Effector memory CD8-positive, alpha-beta T cell (primary cell): ENCODE measurements around the gene REPIN1.

Experiments used
- ATAC-seq: fragments of 150-1000 bp; cut with Tn5 transposase; replicated peaks from 2 replicates; pipeline ENCODE4 v1.10.0; 2021; ENCODE audit warnings: mild to moderate bottlenecking, moderate library complexity
- DNase-seq, 3 experiments: peaks; one replicate each; pipeline ENCODE4 v3.0.0; 2021
- H3K27ac Mint-ChIP-seq, 2 donors: one replicate each; pipeline ENCODE4 v1.8.0; 2022; ENCODE audit warnings: mild to moderate bottlenecking in 2 of 2, mixed read lengths in 2 of 2, moderate library complexity in 2 of 2
- H3K27me3 Mint-ChIP-seq, 2 donors: one replicate each; pipeline ENCODE4 v1.8.0; 2022; ENCODE audit warnings: mixed read lengths in 2 of 2
- H3K36me3 Mint-ChIP-seq: one replicate; pipeline ENCODE4 v1.8.0; 2022; ENCODE audit warnings: mild to moderate bottlenecking, moderate library complexity, mixed read lengths; ENCODE audit not compliant: insufficient read depth
- H3K4me1 Mint-ChIP-seq, 2 donors: one replicate each; pipeline ENCODE4 v1.8.0; 2022; ENCODE audit warnings: low read depth in 2 of 2, mixed read lengths in 2 of 2
- H3K4me3 Mint-ChIP-seq, 2 donors: one replicate each; pipeline ENCODE4 v1.8.0; 2022; ENCODE audit warnings: mild to moderate bottlenecking in 2 of 2, mixed read lengths in 2 of 2, moderate library complexity in 2 of 2
- H3K9me3 Mint-ChIP-seq, 2 donors: one replicate each; pipeline ENCODE4 v1.8.0; 2022; ENCODE audit warnings: mixed read lengths in 2 of 2

Gene REPIN1

DNA sequence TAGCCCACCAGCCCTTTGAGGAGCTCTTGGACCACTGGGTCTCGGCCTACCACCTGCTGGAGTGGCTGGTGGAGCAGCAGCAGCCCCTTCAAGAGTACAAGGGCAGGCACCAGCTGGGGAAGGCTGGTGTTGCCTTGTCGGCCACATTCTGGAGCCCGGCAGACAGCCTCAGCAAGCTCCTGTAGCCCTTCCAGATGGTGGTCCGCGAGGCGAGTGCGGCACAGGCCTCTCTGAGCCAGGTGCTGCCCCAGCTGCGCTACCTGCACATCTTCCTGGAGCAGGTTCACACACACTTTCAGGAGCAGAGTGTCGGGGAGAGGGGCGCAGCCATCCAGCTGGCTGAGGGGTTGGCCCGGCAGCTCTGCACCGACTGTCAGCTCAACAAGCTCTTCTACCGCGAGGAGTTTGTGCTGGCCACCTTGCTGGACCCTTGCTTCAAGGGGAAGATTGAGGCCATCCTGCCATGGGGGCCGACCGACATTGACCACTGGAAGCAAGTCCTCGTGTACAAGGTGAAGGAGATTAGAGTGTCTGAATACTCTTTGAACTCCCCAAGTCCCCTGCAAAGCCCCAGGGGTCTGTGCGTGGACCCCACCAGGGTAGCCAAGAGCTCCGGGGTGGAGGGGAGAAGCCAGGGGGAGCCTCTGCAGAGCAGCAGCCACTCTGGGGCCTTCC lies 38.3 kb upstream of the REPIN1 start:
- no peak overlapping the region for H3K27ac Mint-ChIP-seq
- DNase-seq, result no peak
- peaks cover 4% of the 10 kb centered on the region for H3K36me3 Mint-ChIP-seq

DNA sequence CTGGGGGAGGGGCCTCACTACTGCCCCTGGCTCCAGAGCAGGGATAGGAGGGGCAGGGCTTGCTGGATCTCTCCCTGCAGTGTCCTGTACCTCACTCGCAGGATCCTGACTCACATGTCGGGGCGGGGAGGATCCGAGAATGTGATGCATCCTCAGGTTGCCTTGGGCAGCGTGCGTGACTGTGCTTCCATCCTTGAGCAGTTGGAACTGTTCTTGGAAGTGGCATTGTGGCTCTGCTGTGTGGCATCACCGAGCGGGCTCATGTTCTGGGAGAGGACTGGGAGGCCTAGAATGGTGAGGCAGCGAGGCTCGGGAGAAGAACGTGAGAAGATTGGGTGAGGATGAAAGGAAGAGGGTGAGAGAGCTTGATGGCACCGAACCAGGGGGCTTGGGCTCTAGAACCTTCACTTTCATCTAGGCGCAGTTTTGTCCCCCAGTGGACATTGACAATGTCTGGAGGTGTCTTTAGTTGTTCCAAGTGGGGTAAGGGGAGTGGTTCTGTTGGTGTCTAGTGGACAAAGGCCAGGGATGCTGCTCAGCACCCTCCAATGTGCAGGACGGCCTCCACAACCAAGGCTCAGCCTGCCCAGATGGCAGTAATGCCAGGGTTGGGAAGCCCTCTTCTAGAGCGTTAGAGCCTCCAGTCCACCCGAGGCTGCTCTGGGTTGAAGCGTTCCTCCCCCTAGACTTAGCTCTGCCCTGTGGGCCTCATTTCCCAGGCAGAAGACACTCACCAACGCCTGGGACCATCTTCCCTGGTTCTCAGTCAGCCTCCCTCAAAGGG lies 35.6 kb upstream of the REPIN1 start:
- no peak for ATAC-seq
- H3K9me3 Mint-ChIP-seq, result no peaks in the 10 kb centered on the region

More for the DNA sequence above, 38.3 kb upstream of the REPIN1 start:
- Mint-ChIP-seq H3K4me3 (no peak overlapping the region), H3K9me3 (no peaks in the 10 kb centered on the region), H3K4me1 (peaks cover 3 to 14% of the 10 kb centered on the region in 2 donors), H3K27me3 (no peaks in the 10 kb centered on the region)
- no peak for ATAC-seq

DNA sequence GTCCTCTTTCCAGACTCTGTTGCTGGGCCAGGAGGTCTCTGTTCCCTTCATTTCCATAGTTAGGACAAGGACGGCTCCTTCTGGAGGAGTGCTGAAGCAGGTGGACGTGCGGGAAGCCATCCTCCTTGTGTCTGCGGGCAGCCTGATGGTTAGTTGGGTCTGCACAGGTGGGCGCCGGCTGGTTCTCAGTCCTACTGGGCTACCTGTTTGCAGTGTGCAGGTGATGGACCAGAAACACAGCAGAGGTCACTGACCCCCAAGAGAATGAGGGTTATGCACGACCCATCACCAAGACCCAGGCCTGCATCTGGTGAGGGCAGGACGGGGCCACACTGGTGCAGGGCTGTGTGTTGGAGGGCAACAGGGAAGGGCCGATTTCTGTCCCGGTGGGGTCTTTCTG lies 35.0 kb upstream of the REPIN1 start:
- ATAC-seq (no peak), DNase-seq (no peak)
- Mint-ChIP-seq H3K27ac (peak overlapping the region in 1 of 2 donors; percentile 17), H3K27me3 (peaks cover 0 to 7% of the 10 kb centered on the region in 2 donors), H3K4me1 (peaks cover 0 to 5% of the 10 kb centered on the region in 2 donors), H3K36me3 (no peaks in the 10 kb centered on the region), H3K9me3 (no peaks in the 10 kb centered on the region), H3K4me3 (no peak overlapping the region)

More for the DNA sequence above, 35.6 kb upstream of the REPIN1 start:
- H3K4me3 Mint-ChIP-seq, result no peak overlapping the region
- no peaks in the 10 kb centered on the region for H3K36me3 Mint-ChIP-seq
- DNase-seq, result no peak
- H3K27me3 Mint-ChIP-seq, result peaks cover 0 to 6% of the 10 kb centered on the region in 2 donors
- H3K27ac Mint-ChIP-seq, result peak overlapping the region in 1 of 2 donors; percentile 36
- H3K4me1 Mint-ChIP-seq, result peaks cover 0 to 5% of the 10 kb centered on the region in 2 donors

DNA sequence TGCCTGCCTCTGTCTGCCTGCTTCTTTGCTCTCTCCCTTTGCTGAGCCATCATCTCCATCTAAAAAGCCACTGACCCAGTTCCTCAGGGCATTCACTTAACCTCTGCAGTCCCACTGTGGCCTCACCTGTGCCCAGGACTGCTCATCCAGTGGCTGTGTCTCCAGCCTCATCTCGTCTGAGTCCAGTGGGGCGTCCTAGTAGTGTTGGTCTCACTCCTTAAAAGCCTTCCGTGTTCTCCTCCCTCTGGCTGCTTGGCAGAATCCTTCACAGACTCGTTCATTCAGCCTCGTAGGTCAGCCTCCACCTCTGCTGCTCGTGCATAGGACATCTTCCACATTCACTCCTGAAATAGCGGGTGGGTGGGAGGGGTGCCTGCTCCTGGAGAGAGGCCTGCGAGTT lies 34.5 kb upstream of the REPIN1 start:
- Mint-ChIP-seq H3K36me3 (no peaks in the 10 kb centered on the region), H3K27ac (peak overlapping the region in 1 of 2 donors; percentile 17), H3K4me1 (peaks cover 0 to 4% of the 10 kb centered on the region in 2 donors), H3K9me3 (no peaks in the 10 kb centered on the region), H3K27me3 (peaks cover 0 to 7% of the 10 kb centered on the region in 2 donors), H3K4me3 (no peak overlapping the region)
- no peak for DNase-seq
- ATAC-seq, result no peak

DNA sequence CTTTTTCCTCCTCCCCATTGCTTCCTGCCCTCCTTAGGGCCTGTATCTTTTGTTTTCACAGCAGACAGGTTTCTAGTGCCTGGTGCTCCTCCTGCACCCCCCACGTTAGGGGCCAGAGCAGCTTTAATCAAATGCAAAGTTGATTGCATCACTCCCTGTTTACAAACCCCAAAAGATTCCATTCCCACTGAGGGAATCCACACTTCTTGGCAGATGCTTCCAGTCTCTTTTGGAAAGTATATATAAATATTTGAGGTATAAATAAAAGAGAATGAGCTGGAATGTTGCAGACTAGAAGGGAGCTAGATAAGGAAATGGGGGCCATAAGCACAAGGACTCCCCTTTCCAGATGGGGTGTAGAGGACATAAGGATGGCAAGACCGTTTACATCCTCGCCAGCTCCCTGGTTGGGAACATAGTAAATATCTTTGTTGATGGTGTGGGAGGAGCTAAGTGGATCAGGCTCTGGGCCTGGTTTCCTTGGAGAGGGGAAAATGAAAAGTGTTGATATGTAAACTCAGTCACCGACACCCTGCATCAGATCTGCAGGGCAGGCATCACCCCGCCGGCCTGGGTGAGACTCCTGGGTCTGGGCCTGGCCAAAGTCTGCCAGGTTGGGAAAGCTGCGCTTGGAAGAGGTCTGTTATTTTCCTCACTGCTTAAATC lies 33.4 kb upstream of the REPIN1 start:
- ATAC-seq (no peak), DNase-seq (no peak)
- H3K27ac Mint-ChIP-seq, result peak overlapping the region in 1 of 2 donors; percentile 56
- peaks cover 3 to 5% of the 10 kb centered on the region in 2 donors for H3K4me1 Mint-ChIP-seq
- no peaks in the 10 kb centered on the region for H3K9me3 Mint-ChIP-seq
- peaks cover 0 to 16% of the 10 kb centered on the region in 2 donors for H3K27me3 Mint-ChIP-seq
- H3K36me3 Mint-ChIP-seq, result no peaks in the 10 kb centered on the region
- H3K4me3 Mint-ChIP-seq, result no peak overlapping the region

DNA sequence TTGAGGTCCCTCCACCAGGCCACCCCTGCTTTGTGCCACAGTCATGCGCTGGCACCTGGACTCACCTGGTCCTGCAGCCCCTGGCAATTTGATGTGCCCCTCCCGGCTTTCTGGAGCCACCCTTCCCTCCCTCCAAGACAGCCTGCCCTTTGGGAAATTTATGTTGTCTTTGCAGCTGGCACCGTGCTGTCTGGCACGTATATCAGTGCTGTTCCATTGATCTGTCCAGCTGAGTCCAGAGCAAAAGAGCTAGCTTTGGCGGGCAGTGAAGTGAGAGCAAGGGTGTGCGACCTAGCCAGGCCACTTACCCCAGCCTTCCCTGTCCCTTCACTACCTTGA lies 32.9 kb upstream of the REPIN1 start:
- ATAC-seq (no peak), DNase-seq (no peak)
- Mint-ChIP-seq H3K4me1 (peaks cover 3 to 6% of the 10 kb centered on the region in 2 donors), H3K27me3 (peaks cover 0 to 21% of the 10 kb centered on the region in 2 donors), H3K4me3 (no peak overlapping the region), H3K27ac (no peak overlapping the region), H3K9me3 (no peaks in the 10 kb centered on the region), H3K36me3 (no peaks in the 10 kb centered on the region)

DNA sequence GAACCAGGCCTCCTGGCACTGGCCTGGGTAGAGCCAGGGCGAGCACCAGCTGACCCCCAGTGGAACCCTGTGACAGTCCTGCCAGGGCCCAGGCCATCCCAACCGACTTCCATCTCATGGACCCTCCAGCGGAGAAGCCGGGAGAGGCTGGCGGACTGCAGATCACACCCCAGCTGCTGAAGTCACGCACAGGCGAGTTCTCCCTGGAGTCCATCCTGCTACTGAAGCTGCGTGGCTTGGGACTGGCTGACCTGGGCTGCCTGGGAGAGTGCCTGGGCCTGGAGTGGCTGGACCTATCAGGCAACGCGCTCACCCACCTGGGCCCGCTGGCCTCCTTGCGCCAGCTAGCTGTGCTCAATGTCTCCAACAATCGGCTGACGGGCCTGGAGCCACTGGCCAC lies 31.9 kb upstream of the REPIN1 start:
- Mint-ChIP-seq H3K27ac (no peak overlapping the region), H3K27me3 (peaks cover 0 to 31% of the 10 kb centered on the region in 2 donors), H3K4me3 (no peak overlapping the region), H3K4me1 (peaks cover 3 to 7% of the 10 kb centered on the region in 2 donors), H3K9me3 (no peaks in the 10 kb centered on the region), H3K36me3 (no peaks in the 10 kb centered on the region)
- no peak for DNase-seq
- ATAC-seq, result no peak

DNA sequence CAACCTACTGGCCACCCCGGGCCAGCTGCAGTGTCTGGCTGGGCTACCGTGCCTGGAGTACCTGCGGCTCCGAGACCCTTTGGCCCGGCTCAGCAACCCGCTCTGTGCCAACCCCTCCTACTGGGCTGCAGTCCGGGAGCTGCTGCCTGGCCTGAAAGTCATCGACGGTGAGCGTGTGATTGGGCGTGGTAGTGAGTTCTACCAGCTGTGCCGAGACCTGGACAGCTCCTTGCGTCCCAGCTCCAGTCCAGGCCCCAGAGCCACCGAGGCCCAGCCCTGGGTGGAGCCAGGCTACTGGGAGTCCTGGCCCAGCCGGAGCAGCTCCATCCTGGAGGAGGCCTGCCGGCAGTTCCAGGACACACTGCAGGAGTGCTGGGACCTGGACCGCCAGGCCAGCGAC lies 31.4 kb upstream of the REPIN1 start:
- ATAC-seq (no peak), DNase-seq (no peak)
- Mint-ChIP-seq H3K9me3 (no peaks in the 10 kb centered on the region), H3K36me3 (no peaks in the 10 kb centered on the region), H3K4me3 (no peak overlapping the region), H3K27me3 (peaks cover 0 to 36% of the 10 kb centered on the region in 2 donors), H3K4me1 (peaks cover 3 to 7% of the 10 kb centered on the region in 2 donors), H3K27ac (no peak overlapping the region)

DNA sequence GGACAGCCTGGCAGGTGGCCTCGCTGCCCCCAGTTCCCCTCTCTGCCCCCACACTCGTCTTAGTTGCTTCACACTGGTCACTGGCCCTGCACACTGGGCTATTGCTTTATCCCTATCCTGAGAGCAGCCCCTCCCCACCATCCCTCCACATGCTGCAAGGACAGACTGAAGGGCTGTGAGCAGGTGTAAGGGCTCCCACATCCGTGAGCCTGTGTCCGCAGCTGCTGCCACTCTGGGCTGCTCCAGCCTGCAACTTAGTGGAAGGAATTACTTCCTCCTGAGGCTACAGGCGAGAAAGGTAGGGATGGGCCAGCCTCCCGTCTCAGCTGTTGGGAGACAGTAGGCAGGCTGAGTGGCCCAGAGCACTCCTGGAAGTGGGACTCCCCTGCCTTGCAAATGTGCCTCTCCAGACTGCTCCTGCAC lies 31.0 kb upstream of the REPIN1 start:
- Mint-ChIP-seq H3K9me3 (no peaks in the 10 kb centered on the region), H3K27me3 (peaks cover 0 to 41% of the 10 kb centered on the region in 2 donors), H3K27ac (peak overlapping the region in 1 of 2 donors; percentile 72), H3K4me1 (peaks cover 3 to 7% of the 10 kb centered on the region in 2 donors), H3K36me3 (no peaks in the 10 kb centered on the region), H3K4me3 (no peak overlapping the region)
- no peak for ATAC-seq
- DNase-seq, result no peak

DNA sequence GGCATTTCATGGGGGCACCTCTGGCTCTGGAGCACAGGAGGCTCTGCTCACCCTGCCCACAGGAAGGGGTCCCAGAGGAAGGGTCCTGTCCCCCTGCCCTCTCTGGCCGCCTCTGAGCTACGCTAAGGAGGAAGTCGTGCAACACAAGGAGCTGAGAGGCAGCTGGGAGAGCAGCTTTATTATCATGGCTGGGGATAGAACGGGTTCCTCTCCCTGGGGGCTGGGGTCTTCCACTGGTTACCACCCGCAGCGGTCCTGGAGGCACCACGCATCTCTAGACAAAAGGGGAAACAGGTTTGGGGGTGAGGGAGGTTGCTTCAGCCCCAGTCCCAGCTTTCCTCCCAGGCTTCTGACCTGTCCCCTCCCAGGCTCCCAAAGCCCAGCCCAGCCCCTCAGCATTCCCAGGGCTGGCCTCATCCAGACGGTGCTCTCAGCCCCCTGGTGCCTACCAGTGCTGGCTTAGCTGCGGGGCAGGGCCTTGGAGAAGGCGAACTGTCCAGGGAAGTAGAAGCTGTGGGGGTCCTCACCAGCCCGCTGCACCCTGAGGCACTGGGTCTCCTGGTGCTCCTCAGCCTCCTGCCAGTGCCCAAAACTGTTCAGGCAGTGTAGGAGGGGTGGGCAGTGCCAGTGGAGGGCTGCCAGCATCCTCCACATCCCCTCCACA lies 30.3 kb upstream of the REPIN1 start:
- Mint-ChIP-seq H3K36me3 (no peaks in the 10 kb centered on the region), H3K27ac (peak overlapping the region in 1 of 2 donors; percentile 72), H3K4me1 (peaks cover 3 to 7% of the 10 kb centered on the region in 2 donors), H3K9me3 (no peaks in the 10 kb centered on the region), H3K27me3 (peaks cover 3 to 47% of the 10 kb centered on the region in 2 donors), H3K4me3 (no peak overlapping the region)
- DNase-seq, result no peak
- ATAC-seq, result no peak

DNA sequence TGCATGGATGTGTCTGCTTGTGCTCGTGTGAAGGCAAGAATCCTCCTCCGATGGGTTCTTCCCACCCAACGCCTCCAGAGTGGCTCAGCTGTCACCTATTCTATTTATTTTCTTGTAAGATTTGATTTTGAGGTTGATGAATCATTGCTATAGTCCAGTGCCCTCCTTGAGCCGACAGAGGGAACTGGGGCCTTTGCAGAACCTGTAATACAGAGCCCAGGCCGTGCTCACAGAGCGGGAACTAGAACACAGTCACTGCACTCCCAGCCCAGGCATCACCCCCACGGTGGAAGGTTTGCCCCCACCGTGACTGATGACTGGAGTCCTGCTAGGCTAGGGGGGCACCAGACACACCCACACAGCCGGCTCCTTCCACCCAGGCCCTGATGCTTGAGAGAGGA lies 29.2 kb upstream of the REPIN1 start:
- no peak overlapping the region for H3K4me3 Mint-ChIP-seq
- peaks cover 10 to 54% of the 10 kb centered on the region in 2 donors for H3K27me3 Mint-ChIP-seq
- no peaks in the 10 kb centered on the region for H3K9me3 Mint-ChIP-seq
- peaks cover 3 to 7% of the 10 kb centered on the region in 2 donors for H3K4me1 Mint-ChIP-seq
- DNase-seq (no peak), ATAC-seq (no peak)
- no peaks in the 10 kb centered on the region for H3K36me3 Mint-ChIP-seq
- H3K27ac Mint-ChIP-seq, result peak overlapping the region in 1 of 2 donors; percentile 5

DNA sequence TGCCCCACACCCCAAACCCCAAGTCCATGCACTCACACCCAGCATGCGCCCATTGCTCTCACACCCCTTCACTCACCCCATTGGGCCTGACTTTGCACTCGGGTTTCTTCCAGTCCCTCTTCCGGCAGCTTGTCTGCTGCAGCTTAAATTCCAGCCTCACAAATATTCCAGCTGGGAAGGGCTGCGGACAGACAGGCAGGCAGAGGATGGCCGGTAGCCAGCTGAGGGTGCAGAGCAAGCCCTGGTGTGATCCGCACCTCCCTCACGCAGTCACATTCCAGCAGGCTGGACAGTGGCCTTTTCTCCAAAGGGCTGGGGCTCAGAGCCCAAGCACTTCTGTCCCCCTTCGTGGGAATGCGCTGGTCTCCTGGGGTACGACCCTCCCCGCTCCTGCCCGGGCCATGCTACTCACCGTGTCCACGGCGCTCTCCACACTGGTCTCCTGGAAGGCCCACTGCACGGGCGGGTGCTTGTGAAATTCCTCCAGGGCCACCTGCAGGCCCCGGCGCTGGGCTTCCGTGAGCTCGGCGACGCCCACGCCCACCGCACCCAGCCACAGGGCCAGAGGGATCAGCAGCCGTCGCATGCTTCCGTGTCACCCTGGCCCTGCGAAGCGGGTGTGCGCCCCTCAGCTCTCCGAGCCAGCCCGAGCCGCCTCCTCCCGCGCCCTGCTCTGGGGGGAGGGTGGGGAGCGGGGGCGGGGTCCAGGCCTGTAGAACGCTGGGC lies 28.4 kb upstream of the REPIN1 start:
- ATAC-seq (no peak), DNase-seq (no peak)
- Mint-ChIP-seq H3K4me3 (no peak overlapping the region), H3K27ac (no peak overlapping the region), H3K27me3 (peaks cover 10 to 54% of the 10 kb centered on the region in 2 donors), H3K9me3 (no peaks in the 10 kb centered on the region), H3K36me3 (no peaks in the 10 kb centered on the region), H3K4me1 (peaks cover 0 to 7% of the 10 kb centered on the region in 2 donors)

DNA sequence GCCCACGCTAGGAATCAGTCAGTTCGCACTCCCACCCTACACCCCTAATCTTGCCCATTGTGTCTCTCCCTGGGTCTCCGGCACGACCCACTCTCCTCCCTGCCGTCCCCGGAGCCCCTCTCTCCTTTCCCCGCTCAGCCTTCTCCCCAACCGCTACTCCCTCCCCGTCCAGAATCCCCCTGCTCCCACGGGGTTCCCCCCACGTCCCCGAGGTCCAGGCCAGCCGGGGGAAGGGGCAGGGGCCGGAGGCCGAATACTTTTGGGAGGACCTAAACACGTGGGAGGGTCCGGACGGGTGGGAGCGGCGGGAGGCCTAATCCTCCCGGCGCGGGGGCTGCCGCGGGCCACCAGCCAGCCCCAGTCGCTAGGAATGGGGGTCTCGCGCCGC lies 27.8 kb upstream of the REPIN1 start:
- Mint-ChIP-seq H3K4me3 (no peak overlapping the region), H3K9me3 (no peaks in the 10 kb centered on the region), H3K4me1 (peaks cover 0 to 7% of the 10 kb centered on the region in 2 donors), H3K27ac (no peak overlapping the region), H3K36me3 (no peaks in the 10 kb centered on the region), H3K27me3 (peaks cover 11 to 58% of the 10 kb centered on the region in 2 donors)
- DNase-seq (no peak), ATAC-seq (no peak)
